Activated CD4-positive, CD25-positive, alpha-beta regulatory T cell (primary cell): ENCODE results near the gene PCYOX1L.

ENCODE experiments used
- DNase-seq, 4 experiments: peaks; one replicate each; lab custom pipeline; 2025; lab: John Stamatoyannopoulos, UW

Gene PCYOX1L

DNA sequence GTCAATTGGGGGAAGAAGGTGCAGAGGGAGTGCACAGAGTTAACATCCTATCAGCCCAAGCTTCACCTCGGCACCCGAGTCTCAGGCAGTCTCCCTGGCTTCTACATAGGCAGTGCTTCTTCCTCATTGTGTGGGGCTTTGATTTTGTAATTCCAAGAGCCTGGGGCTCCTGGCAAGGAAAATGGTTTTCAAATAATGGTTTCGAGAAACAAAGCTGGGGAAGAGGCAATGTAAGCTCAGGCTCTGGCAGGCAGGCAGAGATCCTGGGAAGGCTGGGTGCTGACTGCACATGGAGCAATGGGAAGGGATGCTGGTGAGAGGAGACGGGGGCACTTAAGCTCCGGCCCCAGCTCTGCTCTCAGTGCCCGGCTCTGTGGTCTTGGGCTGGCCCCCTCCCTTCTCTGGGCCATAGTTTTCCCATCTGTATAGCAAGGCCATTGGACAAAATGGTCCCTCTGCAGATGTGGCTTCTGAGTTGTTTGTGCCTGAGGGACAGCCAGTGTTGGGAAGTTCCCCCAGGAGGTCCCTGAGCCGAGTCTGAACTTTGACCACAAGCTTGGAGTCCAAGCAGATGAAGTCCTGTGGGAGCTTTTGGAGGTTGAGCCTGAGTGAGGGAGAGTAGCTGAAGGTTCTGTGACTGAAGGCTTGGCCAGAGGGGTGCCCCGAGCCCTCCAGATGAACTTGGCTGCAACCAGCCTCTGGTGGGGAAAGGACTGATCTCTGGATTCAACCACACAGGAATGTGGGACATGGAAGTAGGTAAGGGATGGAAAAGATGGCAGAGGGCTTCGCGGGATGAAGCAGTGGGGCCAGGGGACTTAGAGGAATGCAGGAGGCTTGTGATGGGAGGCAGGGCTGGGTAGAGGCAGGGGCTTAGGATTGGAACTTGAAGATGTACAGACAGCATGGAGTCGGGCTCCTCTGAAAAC, 49.7 kb downstream of the PCYOX1L start:
- DNase-seq: no peak

DNA sequence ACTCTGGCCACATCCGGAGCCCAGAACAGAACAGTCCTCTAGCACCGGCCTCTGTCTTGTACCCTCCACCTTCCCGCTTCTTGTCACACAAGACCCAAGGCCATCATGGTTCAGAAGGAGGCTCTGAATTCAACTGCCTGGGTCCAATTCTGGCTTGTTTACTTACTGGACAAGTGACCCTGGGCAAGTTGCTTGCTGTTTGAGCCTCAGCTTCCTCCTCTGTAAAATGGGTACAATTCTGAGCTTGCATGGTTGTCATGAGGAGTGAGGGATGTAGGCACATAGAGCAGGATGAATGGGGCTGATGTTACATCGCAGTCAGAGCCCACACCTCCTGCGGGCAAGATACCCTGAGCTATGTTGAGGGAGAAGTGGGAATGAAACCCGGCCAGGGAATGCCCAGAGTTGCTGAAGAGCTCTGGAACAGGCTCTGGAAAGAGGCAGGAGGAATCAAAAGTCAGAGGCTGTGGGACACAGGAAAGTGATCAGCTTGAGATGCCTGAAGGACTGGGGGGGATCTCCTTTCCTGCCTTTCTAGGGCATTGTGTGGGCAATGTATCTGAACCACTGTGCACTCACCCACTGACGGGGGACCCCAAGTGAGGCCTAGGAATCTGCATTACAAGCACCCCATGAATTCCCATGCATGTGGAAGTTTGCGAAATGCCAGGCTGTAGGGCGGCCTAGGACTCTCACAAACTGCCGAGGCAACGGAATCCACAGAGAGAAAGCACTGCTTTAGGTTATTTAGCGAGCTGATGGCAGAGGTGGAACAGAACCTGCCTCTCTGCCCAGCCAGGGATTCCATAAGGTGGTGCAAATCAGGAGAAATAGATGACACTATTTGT, 50.6 kb downstream of the PCYOX1L start:
- no peak for DNase-seq

DNA sequence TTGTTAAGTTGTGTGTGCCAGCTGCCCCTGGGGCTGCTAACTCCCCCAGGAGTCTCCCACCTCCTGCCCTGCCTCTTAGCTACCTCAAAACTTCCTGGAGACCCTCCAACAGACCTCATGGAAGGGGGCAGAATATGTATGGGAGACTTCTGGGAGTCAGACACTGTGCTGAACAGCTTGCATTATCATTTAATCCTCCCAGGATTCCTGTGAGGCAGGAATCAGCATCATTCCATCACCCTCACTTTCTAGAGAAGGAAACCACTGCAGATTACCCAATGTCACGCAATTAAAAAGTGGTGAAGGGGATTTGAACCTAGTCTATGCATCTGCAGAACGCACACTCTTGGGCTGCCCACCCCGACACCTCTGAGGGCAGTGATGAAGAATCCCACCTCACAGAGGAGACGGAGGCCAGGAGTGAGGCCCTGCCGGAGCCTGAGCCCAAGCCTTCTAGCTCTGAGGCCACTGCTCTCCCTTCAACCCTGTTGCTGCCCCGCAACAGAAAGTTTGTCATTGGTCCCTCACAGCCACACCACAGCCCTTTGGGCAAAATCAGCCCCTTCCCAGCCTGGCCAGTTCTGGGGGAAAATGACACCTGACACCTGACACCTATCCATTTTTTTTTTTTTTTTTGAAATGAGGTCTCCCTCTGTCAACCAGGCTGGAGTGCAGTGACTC, 51.6 kb downstream of the PCYOX1L start:
- no peak for DNase-seq

DNA sequence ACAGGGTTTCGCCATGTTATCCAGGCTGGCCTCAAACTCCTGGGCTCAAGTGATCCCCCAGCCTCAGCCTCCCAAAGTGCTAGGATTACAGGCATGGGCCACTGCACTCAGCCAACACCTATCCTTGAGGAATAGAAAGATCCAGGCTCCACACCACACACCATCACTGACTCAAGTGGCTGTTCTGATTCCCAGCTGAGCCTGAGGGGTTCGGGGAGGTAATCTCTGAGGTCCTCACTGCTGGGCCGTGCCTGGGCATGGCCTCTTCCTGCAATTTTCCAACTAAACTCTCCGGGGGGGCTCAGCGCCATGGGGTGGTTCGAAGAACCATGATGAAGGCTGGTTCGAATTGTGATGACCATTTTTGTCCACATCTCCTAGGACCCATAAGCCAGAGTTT, 52.2 kb downstream of the PCYOX1L start:
- no peak for DNase-seq

DNA sequence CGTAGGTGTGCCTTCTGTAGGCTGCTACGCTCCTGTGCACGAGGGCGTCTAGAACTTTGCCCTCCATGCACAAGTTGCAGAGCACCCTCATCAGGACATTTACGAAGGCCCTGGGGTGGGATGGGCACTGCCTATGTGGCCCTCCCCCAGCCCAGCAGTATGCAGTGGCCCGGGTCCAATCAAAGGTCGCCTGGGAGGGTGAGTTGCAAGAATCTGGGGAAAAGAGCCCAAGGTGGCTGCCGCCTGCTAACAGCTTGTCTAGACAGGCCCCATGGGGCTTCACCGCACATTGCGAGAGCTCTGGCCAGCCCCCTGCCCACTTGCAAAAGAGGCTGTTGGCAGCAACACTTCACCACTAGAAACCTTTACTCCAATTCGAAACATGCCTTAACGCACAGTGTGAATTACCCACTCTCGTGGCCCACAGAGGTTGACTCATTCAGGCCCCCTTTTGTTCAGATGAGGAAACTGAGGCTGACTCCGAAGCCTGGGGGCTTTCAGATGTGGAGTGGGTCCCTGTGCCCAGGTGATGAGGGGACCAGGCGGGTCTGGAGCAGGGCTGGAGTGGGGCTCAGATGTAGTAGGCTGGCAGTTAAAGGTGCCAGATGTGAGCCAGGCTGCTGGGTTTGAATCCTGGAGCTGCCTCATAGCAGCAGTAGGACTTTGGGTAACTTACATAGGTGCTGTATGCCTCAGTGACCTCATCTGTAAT, 53.0 kb downstream of the PCYOX1L start:
- no peak for DNase-seq

DNA sequence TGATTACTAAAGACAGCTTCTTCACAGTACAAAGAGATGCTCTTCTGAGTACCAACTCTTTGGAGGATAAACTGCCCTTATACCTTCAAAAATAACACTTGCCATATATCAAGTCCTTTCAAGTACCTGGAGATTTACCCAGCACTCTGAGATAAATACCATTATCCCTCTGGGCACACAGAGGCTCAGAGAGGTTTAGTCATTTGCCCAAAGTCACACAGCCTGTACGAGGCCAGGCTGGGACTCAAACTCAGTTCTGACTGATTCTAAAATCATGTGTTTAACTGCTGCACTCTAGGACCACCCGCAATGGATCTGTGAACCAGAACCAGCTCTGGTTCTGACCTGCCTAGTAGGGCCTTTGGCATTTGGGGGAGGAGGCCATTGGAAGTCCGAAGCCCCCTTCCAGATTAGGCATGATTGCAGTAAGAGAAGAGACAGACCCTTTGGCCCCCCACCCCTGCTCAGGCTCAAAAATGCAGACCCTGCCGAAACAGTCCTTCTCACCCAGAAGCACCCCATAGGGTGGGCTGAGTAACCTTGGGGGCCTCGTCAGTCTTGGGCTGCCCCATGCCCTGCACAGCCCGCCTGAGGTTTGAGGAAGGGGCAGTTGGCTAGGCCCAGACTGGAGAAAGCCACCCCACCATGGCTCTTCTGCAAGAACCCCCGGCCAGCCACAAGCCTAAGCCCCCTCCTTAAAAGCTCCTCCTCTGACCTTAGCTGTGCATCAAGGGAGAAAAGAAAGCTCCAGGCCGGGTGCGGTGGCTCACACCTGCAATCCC, 54.1 kb downstream of the PCYOX1L start:
- no peak for DNase-seq

DNA sequence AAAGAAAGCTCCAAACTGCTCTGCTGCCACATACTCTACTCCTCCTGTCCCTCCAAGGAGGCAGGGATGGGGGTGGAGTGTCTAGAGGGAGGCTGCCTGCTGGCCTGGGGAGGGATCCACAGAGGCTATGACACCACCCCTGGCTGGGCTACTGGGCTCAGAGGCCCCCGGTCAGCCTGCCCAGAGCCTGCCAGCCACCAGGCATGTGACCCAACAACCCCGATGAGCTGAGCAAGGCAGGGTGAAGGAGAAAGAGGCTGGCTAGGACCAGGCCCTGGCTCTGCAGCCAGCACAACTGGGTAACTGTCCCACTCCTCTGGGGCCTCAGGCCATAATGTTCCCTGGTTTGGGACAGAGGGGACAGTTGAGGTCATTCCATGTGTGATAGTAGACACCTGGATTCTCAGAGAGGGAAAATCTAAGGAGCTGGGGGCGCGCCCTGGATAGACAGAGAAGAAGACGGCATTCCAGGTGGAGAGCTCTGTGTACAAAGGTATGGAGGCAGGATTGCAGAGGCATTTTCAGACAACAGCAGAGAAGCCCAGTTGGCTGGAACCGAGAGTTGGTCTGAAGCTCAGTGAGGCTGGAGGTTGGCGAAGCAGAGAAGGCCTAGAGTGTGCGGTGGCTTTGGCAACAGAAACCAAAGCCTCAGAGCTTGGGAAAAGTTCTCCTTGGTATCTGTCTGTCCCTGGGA, 55.1 kb downstream of the PCYOX1L start:
- DNase-seq: no peak

DNA sequence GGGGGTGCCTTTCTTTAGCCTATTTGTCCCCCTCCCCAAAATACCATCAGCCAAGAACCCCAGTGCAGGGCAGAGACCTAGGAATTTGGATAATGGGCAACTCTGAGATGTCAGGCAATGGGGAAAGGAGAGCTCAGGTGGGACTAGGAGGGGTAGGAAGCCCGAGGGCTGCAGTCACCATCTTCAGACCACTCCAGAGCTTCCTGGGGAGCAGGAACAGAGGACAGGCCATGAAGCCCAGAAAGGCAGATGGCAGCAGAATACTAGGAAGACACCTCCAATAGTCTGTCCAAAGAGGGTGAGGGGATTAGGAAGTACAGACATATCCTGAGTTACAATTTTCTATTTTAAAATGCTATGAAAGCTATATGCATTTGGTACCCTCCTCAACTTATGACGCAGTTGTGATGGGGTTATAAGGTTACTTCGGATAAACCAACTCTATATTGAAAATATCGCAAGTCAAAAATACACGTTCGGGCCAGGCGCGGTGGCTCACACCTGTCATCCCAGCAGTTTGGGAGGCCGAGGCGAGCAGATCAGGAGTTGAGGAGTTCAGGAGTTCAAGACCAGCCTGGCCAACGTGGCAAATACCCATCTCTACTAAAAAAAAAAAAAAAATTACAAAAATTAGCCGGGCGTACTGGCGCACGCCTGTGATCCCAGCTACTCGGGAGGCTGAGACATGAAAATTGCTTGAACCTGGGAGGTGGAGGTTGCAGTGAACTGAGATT, 55.8 kb downstream of the PCYOX1L start:
- DNase-seq: no peak

DNA sequence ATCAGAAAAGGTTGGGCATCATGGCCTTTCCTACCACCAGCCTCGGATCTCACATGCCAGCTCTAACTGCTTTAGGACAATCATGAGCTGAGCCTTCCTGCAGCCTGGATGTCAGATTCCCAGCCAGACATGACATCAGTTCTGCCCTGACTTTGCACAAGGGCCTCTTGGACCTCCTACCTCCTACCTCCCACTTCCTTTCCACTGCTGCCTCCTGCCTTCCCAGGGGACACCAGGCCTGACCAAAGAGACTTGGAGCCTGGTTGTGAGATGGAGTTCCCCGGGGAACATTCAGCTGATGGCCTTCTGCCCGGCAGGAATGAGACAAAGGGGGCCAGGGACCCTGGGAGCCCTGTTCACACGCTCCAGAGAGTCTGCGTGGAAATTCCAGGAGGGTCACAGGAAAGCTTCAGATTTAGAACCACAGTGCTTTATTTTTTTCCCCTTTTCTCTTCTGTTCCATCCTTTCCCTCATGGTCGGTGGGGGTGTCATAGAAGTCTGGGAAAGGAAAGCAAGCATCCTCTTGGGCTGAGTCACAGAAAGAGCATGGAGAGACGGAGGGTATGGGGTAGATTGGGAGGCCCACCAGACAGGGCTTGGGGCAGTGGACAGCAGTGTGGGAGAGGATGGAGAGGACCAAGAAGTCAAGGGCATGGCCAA, 56.7 kb downstream of the PCYOX1L start:
- no peak for DNase-seq

DNA sequence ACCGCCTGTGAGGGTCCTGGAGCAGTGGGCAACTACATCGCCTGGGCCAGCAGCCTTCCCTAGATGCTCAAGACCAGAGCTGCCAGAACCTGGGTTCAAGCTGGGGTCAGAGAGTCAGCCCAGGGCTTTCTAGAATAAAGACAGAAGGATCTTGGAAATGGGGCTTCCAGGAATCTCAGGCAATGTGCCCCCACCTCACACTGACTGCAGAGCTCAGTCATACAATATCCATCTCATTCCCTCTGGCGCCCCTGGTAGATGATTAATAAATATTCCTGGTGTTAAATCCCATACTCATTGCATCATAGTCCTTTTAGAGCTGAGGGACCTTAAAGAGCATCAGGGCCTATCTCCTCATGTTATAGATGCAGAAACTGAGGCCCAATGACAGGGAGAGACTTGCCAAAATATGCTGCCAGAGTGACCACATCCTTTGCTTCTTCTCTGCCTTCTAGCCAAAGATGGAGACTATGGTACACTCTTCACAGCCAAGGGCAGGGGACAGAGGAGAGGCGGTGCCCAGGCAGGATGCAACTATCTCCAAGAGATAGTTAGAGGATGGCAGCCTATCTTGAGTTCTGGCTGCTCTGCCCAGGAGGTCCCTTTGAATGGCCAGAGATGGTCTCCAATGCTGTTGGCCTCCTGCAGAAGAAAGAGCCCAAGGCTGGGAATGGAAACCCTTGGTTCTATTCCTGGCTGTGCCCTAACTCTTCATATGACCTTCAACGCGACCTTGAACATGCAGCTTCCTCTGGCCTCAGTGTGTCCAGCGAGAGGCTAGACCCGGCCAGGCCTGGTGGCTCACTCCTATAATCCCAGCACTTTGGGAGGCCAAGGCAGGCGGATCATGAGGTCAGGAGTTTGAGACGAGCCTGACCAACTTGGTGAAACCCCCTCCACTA, 57.5 kb downstream of the PCYOX1L start:
- no peak for DNase-seq

DNA sequence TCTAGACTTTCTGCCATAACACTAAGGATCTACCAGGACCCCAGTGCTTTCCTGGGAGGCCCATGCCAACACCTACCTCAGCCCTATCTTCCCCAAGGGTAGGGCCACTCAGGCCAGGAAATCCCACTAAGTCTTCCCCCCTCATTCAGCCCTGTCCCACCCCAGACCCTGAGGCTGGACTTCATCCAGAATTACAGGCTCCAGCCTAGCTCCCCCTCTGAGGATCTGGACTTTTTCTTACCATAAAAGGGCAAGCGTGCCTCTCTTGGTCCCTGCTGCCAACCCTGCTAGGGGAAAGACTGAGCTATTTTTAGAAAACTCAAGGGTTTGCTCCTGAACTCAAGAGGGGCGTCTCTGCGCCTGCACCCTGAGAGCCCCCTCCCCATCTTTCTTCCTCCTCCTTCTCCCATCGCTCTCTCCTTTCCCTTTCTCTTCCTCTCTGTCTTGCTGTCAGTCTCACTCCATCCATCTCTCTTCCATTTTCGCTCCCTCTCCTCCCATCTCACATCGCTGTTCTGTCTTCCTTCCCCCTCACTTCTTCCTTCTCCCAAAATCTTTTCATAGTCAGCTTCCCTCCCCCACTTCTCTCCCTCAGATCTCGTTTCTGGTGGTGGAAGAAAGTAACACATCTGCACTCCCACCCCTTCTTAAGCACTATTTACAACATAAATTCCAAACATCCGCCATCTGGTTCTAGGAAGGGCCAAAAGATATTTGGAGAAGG, 59.3 kb downstream of the PCYOX1L start:
- DNase-seq: no peak

DNA sequence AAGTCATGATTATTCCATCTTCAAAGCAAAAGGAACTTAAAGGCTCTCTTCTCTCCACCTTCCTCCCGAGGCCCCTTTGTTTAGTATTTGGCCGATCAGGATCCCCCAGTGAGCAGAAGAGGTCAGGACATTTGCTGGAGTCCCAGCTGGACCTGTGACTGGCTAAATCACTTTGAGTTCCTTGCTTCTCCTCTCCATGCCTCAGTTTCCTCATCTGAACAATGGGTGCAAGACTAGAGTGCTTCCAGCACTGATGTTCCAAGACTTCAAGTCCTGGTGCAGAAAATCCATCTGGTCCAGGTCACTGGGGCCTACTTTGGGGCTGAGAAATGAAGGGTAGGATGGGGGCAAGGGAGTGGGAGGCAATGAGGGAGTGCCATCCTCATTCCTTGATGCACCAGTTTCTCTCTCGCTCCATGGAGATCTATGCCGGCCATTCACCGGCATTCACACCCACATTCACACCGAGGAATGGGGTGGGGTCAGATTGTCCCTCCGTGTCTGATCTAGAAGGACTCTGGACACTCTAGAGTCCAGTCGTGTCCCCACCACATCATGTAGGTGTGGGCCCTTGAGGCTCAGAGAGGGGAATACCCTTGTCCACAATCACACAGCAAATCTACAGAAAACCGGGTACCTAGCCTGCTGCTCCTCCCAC, 60.0 kb downstream of the PCYOX1L start:
- no peak for DNase-seq

DNA sequence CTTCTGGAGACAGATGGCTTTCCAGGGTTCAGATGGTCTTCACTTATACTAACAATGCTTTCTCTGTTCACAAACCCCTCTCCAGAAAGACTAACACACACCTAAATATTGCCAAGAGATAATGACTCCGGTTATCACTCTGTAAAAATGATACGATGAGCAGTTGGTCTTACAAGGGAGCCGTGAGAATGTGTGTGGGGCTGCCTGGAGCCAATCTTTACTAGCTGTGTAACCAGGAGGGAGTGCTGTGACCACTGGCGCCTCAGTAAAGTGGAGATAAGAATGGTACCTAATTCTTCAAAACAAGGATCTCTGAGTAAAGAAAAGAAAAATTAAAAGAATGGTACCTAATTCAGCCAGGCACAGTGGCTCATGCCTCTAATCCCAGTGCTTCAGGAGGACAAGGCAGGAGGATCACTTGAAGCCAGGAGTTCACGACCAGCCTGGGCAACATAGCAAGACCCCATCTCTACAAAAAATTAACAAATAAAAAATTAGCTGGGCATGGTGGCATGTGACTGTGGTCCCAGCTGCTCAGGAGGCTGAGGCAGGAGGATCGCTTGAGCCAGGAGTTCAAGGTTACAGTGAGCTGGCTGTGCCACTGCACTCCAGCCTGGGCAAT, 61.2 kb downstream of the PCYOX1L start:
- DNase-seq: no peak
